Skeletal muscle cell (primary cell): ENCODE measurements around the gene LIX1L.

Experiments used
- DNase-seq: peaks from one replicate; pipeline ENCODE4 v3.0.0-alpha.2; 2010; ENCODE audit warnings: low read depth
- H3K4me3 ChIP-seq: 2 replicates; pipeline ENCODE4 v1.5.1; 2011; ENCODE audit warnings: low read depth, mild to moderate bottlenecking, control low read depth, low read length, moderate library complexity

LIX1L gene

DNA sequence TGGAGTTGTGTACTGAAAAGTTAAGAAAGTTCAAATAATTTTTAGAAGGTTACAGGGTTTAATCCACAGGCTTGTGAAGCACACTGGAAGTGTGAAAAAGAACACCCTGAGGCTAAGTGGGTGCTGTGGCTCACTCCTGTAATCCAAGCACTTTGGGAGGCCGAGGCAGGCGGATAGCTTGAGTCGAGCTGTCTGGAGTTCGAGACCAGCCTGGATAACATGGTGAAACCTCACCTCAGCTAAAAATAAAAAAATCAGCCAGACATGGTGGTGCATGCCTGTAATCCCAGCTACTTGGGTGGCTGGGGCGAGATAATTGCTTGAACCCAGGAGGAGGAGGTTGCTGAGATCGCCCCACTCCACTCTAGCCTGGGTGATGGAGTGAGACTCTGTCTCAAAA is 28.7 kb upstream of the LIX1L start:
- H3K4me3 ChIP-seq = no peak overlapping the region
- DNase-seq = no peak

- no peak overlapping the region for H3K4me3 ChIP-seq
- peak; percentile 73 for DNase-seq
These were observed 28.0 kb upstream of the LIX1L start for GRCh38 chr1:145985502-145986439.

GRCh38 chr1:145985129-145985501 is 27.3 kb upstream of the LIX1L start:
- no peak overlapping the region for H3K4me3 ChIP-seq
- no peak for DNase-seq

GRCh38 chr1:145983960-145984830 is 26.4 kb upstream of the LIX1L start:
- DNase-seq = no peak
- H3K4me3 ChIP-seq = no peak overlapping the region

- DNase-seq = no peak
These were observed 25.4 kb upstream of the LIX1L start for GRCh38 chr1:145983206-145983675.

DNA sequence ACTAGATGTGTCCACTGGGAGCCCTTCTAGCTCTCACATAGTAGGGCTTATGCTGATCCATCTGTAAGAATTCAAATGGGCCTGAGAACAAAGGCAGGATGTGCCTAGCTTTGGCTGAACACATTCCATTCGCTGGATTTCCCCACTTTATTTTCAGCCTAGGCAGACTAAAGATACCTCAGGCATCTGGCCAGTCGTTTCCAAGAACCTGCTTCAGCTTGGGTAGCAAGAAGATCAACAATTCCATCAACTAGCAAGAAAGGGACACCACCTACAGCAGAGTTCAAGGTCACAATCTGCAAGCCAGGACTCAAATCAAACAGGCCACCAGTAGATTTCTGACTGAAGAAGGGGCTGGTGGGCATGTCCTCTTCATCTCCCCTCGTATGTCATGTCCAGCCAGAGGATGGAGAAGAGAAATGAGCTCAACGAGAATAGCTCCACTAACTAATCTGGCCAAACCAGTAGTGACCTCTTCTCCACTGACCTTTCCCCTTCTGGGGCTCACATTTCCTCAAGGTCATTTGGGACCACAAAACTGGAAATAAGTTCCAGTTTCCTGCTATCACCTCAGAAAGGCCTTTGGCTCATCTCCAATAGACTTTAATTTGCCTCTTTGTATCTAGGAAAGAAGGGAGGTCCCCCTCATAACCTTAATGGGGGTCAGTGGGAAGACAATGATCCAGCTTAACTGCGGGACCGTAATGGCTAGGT is 24.4 kb upstream of the LIX1L start:
- DNase-seq = no peak
- H3K4me3 ChIP-seq = no peak overlapping the region

More at GRCh38 chr1:145983206-145983675, 25.4 kb upstream of the LIX1L start:
- no peak overlapping the region for H3K4me3 ChIP-seq

DNA sequence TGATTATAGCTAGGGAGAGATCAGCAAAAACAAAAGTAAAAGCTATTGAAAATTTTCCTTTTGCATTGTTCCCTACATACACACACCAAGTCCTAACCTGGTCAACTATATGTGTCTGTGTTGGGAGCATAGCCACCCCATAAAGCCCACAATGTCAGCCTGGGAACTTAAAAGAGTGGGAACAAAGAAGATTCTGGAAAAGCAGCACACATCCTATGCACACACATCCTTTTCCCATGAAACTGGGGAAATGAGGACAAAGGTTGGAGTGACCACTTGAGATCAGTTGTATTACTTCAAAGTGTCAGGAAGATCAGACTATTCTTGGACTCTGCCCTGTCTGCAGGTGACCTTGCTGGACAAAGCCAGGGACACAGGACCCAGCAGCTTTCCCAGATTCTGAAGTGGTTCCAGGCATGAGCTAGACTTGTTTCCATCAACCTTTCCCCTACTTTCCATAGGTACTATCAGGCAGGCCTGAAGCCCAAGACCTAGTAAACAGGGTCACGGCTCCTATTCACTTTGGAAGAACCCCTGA is 22.7 kb upstream of the LIX1L start:
- no peak overlapping the region for H3K4me3 ChIP-seq
- no peak for DNase-seq

DNA sequence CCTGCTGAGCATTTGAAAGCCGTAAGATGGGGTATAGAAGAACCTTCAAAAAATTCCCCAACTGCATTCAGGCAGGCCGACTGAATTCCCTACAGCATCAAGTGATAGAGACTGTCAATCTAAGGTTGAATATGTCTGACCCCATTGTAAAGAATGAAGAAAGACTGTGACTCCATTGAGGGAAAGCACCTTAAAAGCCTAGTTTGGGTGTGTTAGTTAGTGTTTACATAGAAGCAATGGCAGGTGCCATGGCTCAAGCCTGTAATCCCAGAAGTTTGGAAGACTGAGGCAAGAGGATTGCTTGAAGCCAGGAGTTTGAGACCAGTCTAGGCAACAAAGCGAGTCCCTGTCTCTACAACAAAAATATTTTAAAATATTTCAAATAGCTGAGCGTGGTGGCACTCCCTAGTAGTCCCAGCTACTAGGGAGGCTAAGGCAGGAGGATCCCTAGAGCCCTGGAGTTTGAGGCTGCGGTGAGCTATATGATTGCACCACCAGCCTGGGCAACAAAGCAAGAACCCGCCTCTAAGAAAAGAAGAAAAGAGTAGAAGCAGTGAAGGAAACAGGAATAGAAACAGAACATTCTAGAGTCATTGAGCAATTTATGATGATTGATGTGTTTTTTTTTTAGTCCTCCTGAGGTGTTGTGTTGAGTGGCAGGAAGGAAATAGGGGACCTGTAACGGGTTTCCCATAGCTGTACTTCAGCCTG is 22.1 kb upstream of the LIX1L start:
- no peak for DNase-seq
- H3K4me3 ChIP-seq = peak overlapping the region; percentile 7

- H3K4me3 ChIP-seq = peak overlapping the region; percentile 37
- DNase-seq = peak; percentile 100
These were observed 21.3 kb upstream of the LIX1L start for GRCh38 chr1:145978854-145979745.

DNA sequence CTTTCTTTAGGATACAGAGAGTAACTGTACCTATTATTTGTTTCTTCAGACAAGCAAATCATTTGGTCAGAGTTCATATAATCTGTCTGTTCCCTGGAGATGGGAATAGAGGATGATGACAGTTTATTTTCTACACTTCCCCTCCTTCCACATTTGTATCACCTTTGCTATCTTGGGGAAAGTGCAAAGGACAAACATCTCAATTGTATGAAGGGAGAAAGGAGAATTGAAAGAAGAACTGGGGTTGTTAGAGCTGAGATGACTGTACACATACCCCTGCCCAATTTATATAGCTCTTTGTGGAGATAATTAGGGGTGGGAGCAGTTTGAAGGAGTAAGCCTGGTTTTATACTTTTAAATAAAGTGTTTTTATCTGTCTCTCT is 20.6 kb upstream of the LIX1L start:
- H3K4me3 ChIP-seq = peak overlapping the region; percentile 37
- no peak for DNase-seq

DNA sequence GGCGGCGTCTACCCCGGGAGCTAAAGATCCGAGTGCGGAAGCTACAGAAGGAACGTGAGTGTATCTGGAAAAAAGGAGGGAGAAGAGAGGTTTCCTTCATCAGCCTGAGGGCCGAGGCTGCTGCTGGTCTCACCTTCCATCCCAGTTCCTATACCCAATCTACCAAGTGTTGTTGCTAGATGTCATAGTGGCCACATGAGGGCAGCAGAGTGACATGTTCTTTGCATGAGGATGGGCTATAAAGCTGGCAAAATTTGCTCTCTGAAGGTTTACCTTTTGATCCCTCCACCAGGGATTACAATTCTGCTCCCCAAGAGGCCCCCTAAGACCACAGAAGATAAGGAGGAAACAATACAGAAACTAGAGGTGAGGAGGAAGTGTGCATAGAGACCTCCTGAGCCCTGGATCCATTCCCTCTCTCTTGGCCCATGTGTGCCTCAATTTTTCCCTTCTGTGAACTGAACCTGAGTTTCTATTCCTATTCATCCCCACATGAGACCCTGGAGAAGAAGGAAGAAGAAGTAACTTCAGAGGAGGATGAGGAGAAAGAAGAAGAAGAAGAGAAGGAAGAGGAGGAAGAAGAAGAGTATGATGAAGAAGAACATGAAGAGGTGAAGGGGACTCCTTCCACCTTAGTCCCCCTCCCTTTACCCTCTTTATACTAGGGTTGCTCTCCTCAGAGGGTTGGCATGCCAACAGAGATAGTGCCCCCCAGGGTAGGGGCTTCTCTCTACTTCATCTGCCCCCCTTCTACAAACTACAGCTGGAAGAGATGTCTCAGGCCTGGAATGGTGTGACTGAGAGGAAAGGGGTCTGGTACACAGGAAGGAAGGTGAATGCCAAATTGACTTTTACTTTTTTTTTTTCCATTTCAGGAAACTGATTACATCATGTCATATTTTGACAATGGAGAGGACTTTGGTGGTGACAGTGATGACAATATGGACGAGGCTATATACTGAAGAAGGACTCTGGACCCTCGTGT is 20.0 kb upstream of the LIX1L start:
- no peak overlapping the region for H3K4me3 ChIP-seq

GRCh38 chr1:145977016-145977415 is 19.2 kb upstream of the LIX1L start:
- no peak for DNase-seq
- H3K4me3 ChIP-seq = no peak overlapping the region

More for the DNA sequence above, 20.0 kb upstream of the LIX1L start:
- DNase-seq = peak; percentile 58

- H3K4me3 ChIP-seq = no peak overlapping the region
- no peak for DNase-seq
These were observed 17.4 kb upstream of the LIX1L start for GRCh38 chr1:145975216-145975615.

DNA sequence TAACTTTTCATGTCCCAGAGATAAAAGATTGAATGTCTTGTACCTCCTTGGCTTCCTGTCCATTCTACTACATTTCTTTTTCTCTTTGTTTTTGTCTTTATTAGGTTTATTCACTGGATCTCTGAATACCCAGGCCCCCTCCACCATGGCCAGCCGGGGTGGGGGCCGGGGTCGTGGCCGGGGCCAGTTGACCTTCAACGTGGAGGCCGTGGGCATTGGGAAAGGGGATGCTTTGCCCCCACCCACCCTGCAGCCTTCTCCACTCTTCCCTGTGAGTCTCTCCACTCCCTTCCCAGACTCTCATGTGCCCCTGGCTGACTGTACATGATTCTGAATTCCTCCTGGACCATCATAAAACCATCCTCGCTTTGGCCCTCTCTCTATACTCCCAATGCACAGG is 16.9 kb upstream of the LIX1L start:
- no peak overlapping the region for H3K4me3 ChIP-seq
- no peak for DNase-seq

DNA sequence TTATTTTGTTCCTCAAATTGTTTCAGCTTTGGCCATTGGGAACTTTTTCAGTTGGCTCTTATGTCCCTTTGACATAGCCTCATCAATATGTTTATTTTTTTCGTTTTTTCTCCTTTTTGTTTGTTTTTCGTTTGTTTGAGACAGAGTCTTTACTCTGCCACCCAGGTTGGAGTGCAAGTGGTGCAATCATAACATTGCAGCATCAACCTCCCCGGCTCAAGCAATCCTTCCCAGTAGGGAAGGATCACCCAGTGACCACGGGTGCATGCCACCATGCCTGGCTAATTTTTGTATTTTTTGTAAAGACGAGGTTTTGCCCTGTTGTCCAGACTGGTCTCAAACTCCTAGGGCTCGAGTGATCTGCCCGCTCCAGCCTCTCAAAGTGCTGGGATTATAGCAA is 14.8 kb upstream of the LIX1L start:
- H3K4me3 ChIP-seq = no peak overlapping the region
- DNase-seq = no peak

DNA sequence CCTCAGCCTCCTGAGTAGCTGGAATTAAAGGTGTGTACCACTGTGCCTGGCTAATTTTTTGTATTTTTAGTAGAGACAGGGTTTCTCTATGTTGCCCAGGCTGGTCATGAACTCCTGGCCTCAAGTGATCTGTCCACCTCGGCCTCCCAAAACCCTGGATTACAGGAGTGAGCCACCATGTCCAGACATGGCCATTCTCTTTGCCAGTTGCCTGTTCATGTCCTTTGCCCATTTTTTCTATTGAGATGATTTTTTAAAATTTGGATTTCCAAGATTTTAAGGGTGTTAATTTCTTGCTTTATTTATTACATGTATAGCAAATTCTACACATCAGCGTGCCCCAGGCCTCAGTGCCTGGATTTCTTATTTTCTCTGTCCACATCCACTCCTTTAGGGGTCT is 9.5 kb upstream of the LIX1L start:
- H3K4me3 ChIP-seq = no peak overlapping the region
- DNase-seq = no peak
